NCI-H2029 treated with DMSO at 0.1 percent for 48 hours (cell line): Measurements from ENCODE around the gene NANOS3.
A peak's percentile ranks its signal among the peaks of the same experiment; 100 is the strongest.
"Not testable (repeated sequence)": the region's sequence is repeated elsewhere in the genome, so short reads cannot be mapped to it uniquely, and the experiment has no call there.

Experiments used
- DNase-seq: peaks from one replicate; lab custom pipeline; 2025; lab: John Stamatoyannopoulos, UW

Gene NANOS3

GRCh38 chr19:13843104-13843921 is 33.6 kb upstream of the NANOS3 start:
- DNase-seq, result no peak

DNA sequence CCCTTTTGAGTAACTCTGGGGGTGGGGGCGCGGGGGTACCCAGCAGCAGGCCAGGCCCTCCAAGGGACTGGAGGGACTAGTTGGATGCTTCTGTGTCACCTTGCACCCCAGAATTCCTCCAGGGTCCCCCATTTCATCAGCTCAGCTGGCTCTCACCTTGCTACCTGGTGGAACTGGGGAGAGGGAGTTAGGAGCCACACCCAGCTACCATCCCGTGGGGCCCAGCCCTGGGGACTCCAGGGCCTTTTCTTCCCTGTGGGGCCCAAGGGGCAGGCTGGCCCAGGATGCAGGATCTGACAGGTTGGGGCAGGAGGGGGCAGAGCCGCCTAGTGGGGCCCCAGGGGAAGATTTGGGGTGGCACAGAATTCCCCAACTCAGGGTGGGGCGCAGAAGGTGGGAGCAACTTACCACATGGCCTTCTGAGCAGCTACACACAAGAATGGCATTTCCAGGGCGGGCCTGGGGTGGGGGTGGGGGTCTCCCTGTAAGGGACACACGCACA is 32.8 kb upstream of the NANOS3 start:
- DNase-seq, result no peak

GRCh38 chr19:13846557-13847406 is 30.2 kb upstream of the NANOS3 start:
- DNase-seq, result peak; percentile 60

- peak; percentile 31 for DNase-seq
Measured at GRCh38 chr19:13847407-13848339, 29.3 kb upstream of the NANOS3 start.

- no peak for DNase-seq
Measured at GRCh38 chr19:13848340-13848677, 28.6 kb upstream of the NANOS3 start.

- DNase-seq, result no peak
Measured at GRCh38 chr19:13848798-13849676, 27.9 kb upstream of the NANOS3 start.

DNA sequence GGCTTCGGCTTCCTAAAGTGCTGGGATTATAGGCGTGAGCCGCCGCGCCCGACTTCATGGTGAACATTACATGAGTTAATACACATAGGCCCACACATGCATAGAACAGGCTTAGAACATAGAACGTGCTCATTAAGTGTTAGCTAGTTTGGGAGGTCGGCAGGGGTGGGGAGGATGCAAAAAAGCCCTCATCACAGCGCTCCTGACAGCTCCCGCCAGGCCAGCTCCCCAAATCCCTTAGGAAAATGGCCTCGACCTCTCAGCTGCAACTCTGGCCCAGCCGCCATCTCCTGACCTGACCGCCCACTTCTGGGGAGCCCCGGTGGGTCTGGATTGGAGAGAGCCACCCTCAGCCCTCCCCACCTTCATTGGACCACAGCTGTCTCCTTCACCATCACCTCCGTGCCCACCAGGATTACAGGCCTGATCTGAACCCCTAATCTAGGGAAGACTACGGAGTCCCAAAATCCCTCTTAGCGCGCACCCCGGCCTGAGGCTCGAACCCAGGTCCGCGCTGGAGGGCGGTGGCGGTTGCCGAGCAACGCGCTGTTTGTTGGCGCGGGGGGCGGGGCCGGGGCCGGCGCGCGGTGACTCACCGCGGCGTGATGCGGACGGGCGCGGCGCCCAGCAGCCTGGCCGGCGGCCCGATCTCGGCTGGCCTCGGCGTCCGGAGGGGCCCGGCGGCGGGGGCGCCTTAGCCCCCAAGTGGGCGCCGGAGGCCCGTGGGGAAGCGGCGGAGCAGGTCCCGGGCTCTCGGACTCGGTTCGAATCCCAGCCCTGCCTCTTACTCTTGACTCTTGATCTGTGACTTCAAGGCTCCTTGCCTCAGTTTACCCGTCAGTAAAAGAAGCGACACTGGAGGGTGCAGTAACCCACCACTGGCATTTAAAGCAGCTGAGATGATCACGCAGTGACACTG is 26.7 kb upstream of the NANOS3 start:
- no peak for DNase-seq

GRCh38 chr19:13850910-13851733 is 25.8 kb upstream of the NANOS3 start:
- no peak for DNase-seq

DNA sequence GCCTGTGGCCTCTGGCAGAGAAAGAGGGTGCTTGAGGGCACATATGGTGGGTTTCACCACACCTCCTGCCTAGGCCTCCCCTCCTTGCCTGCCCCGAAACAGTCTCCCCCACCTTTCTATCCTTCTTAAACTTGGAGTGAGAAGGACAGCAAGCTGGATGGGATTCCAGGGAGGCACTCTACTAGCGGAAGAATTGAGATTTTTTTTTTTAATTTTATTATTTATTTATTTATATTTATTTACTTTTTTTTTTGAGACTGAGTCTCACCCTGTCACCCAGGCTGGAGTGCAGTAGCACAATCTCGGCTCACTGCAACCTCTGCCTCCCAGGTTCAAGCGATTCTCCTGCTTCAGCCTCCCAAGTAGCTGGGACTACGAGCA is 25.2 kb upstream of the NANOS3 start:
- not testable (repeated sequence) for DNase-seq

DNA sequence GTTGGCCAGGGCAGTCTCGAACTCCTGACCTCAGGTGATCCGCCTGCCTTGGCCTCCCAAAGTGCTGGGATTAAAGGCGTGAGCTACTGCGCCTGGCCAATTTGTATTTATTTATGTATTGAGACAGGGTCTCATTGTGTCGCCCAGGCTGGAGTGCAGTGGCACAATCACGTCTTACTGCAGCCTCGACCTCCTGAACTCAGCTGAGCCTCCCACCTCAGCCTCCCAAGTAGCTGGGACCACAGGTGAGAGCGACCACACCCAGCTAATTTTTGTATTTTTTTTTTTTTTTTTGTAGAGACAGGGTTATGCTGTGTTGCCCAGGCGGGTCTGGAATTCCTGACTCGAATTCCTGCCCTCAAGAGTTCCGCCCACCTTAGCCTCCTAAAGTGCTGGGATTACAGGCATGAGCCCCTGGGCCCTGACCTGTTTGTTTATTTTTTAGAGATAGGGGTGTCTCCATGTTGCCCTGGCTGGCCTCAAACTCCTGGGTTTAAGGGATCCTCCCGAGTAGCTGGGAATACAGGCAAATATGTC is 24.7 kb upstream of the NANOS3 start:
- DNase-seq, result not testable (repeated sequence)

DNA sequence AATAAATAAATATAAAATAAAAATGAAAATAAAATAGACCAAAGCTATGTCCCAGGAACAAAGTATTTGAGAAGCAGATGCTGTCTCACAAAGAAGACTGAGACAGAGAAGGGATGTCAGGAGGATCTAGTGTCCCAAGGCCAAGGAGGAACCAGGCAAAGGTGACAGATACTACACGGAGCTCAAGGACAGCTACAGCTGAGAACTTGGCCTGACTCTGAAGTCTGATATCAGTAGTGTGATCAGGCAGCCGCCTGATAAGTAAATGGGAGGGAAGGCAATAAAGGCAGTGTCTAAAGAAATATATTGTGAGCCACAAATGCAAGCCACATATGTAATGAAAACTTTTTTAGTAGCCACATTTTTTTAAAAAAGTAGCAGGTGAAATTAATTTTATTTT is 20.4 kb upstream of the NANOS3 start:
- DNase-seq, result no peak

DNA sequence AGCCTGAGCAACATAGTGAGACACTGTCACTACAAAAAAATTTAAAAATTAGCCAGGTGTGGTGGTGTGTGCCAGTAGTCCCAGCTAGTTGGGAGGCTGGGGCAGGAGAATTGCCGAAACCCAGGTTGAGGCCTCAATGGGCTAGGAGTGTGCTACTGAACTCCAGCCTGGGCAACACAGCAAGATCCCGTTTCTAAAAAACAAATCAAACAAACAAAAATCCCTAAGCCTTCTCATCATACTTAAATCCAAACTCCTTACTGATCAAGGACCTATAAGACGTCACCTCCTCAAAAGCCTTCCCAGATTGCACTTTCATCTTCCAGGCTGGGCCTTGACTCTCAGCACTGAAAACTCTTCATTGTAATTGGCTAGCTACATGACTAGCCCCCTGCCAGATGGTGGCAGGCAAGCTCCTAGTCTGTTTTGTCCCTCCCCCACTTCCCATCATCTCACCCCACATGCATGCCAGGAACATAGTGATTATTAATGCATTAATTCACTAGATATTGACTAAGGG is 17.5 kb upstream of the NANOS3 start:
- no peak for DNase-seq

GRCh38 chr19:13860679-13861391 is 16.1 kb upstream of the NANOS3 start:
- DNase-seq, result no peak

- DNase-seq, result no peak
Measured at GRCh38 chr19:13861392-13861713, 15.6 kb upstream of the NANOS3 start.

DNA sequence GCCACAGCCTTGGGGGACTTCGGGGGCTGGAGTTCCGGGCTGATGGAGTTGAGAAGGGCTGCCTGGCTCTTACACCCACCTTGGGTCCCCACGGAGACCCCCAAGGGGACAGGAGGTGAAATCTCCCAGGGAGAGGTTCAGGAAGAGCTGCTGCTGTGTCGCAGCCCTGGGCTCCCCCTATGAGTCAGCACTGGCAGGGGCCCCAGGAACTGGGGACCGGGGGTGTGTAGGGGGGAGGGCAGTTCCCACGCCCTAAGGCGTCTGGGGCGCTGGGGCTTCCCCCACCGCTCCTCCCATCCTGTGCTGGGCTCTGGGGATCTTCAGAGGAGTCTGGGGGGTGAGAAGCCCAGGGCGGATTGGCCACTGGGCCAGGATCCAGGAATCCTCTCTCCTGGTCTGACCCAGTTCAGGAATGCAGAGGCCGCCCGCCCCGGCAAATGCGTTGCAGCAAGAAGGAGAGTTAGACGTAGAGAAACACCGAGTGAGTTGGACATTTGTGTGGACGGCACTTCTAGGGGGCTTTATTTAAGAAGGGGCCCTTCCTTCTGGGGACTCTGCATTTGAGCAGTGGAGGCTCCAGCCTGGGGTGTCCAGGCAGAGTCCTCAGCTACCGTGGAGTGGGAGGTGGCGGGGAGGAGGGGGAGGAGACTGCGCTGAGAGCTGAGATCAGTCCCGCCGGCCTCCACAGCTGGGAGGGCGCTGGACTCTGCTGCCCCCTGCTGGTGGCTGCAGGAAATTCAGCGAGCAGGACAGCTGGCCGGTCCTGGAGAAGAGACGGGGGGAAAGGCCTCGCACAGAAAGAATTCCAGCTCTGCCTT is 15.0 kb upstream of the NANOS3 start:
- peak; percentile 70 for DNase-seq

- DNase-seq, result no peak
Measured at GRCh38 chr19:13864046-13864666, 12.8 kb upstream of the NANOS3 start.
